ENCODE results near the gene FOXL3.

Gene FOXL3

GRCh38 chr7:300546-301290, 10.7 kb downstream of the FOXL3 start:
- no peak overlapping the region for H3K4me2 ChIP-seq (ENCODE audit: low read depth, low read length, poor library complexity, severe bottlenecking)
- no peak overlapping the region for H3K4me3 ChIP-seq (ENCODE audit: insufficient read depth, low read length, poor library complexity, severe bottlenecking)
- no peaks in the 10 kb centered on the region for H3K27me3 ChIP-seq (ENCODE audit: low read length)
- H2AFZ ChIP-seq (ENCODE audit: low read depth, low read length, severe bottlenecking), result no peak overlapping the region
- no peaks in the 10 kb centered on the region for H3K79me2 ChIP-seq (ENCODE audit: insufficient read depth, low read length)
- H3K9me3 ChIP-seq (ENCODE audit: insufficient read depth, low read length), result no peaks in the 10 kb centered on the region
- no peaks in the 10 kb centered on the region for H3K36me3 ChIP-seq (ENCODE audit: low read length)
- H4K20me1 ChIP-seq (ENCODE audit: low read depth, low read length), result no peaks in the 10 kb centered on the region
- no peak overlapping the region for H3K9ac ChIP-seq (ENCODE audit: low read length)
- no peaks in the 10 kb centered on the region for H3F3A ChIP-seq (ENCODE audit: insufficient read depth)
- no peak overlapping the region for H3K27ac ChIP-seq (ENCODE audit: low read depth, low read length)
- TF ChIP-seq EZH2phosphoT487 (conservative IDR thresholded peaks at IDR 0.05; ENCODE audit: low read length), result no peak
- TF ChIP-seq CTCF (IDR thresholded peaks at IDR 0.05; ENCODE audit: insufficient read depth, low read length, poor library complexity, severe bottlenecking), result no peak
- H3K9me2 ChIP-seq (replicated peaks; ENCODE audit: insufficient read depth, low read length), result no peaks in the 10 kb centered on the region

GRCh38 chr7:301291-302053, 11.5 kb downstream of the FOXL3 start:
- no peaks in the 10 kb centered on the region for H3K36me3 ChIP-seq (ENCODE audit: low read length)
- H3K4me2 ChIP-seq (ENCODE audit: low read depth, low read length, poor library complexity, severe bottlenecking), result no peak overlapping the region
- no peaks in the 10 kb centered on the region for H4K20me1 ChIP-seq (ENCODE audit: low read depth, low read length)
- H3F3A ChIP-seq (ENCODE audit: insufficient read depth), result no peaks in the 10 kb centered on the region
- H3K79me2 ChIP-seq (ENCODE audit: insufficient read depth, low read length), result no peaks in the 10 kb centered on the region
- no peak overlapping the region for H3K27ac ChIP-seq (ENCODE audit: low read depth, low read length)
- no peaks in the 10 kb centered on the region for H3K9me2 ChIP-seq (replicated peaks; ENCODE audit: insufficient read depth, low read length)
- no peak overlapping the region for H3K4me3 ChIP-seq (ENCODE audit: insufficient read depth, low read length, poor library complexity, severe bottlenecking)
- H3K27me3 ChIP-seq (ENCODE audit: low read length), result no peaks in the 10 kb centered on the region
- H3K9ac ChIP-seq (ENCODE audit: low read length), result no peak overlapping the region
- H2AFZ ChIP-seq (ENCODE audit: low read depth, low read length, severe bottlenecking), result no peak overlapping the region
- no peaks in the 10 kb centered on the region for H3K9me3 ChIP-seq (ENCODE audit: insufficient read depth, low read length)
- no peak for TF ChIP-seq CTCF (IDR thresholded peaks at IDR 0.05; ENCODE audit: insufficient read depth, low read length, poor library complexity, severe bottlenecking)
- no peak for TF ChIP-seq EZH2phosphoT487 (conservative IDR thresholded peaks at IDR 0.05; ENCODE audit: low read length)

- no peak overlapping the region for H3K4me3 ChIP-seq (ENCODE audit: insufficient read depth, low read length, poor library complexity, severe bottlenecking)
- no peaks in the 10 kb centered on the region for H3K27me3 ChIP-seq (ENCODE audit: low read length)
- no peak overlapping the region for H3K9ac ChIP-seq (ENCODE audit: low read length)
- TF ChIP-seq EZH2phosphoT487 (conservative IDR thresholded peaks at IDR 0.05; ENCODE audit: low read length) (no peak), CTCF (IDR thresholded peaks at IDR 0.05; ENCODE audit: insufficient read depth, low read length, poor library complexity, severe bottlenecking) (no peak)
- H4K20me1 ChIP-seq (ENCODE audit: low read depth, low read length), result no peaks in the 10 kb centered on the region
- no peaks in the 10 kb centered on the region for H3K36me3 ChIP-seq (ENCODE audit: low read length)
- no peaks in the 10 kb centered on the region for H3F3A ChIP-seq (ENCODE audit: insufficient read depth)
- H3K9me2 ChIP-seq (replicated peaks; ENCODE audit: insufficient read depth, low read length), result no peaks in the 10 kb centered on the region
- H3K9me3 ChIP-seq (ENCODE audit: insufficient read depth, low read length), result no peaks in the 10 kb centered on the region
- no peaks in the 10 kb centered on the region for H3K79me2 ChIP-seq (ENCODE audit: insufficient read depth, low read length)
- H3K4me2 ChIP-seq (ENCODE audit: low read depth, low read length, poor library complexity, severe bottlenecking), result no peak overlapping the region
- no peak overlapping the region for H3K27ac ChIP-seq (ENCODE audit: low read depth, low read length)
- no peak overlapping the region for H2AFZ ChIP-seq (ENCODE audit: low read depth, low read length, severe bottlenecking)
These were observed 12.4 kb downstream of the FOXL3 start for GRCh38 chr7:302054-302992.

All from SU-DHL-6 (cell line).